Kidney (tissue), 14 donors: ENCODE data around the gene SMAD3. TPM values are rescaled to one million over a fixed set of nuclear protein-coding genes. Genes with fewer than 3 reads are reported as not detected.

Experiments used
- DNase-seq, 5 donors: peaks; one replicate each; pipeline ENCODE4 v3.0.0-alpha.2; 2013 to 2020
- FAIRE-seq: peaks from 2 replicates; lab custom pipeline; 2012; peaks lifted over from hg19 to GRCh38; lab: Jason Lieb, UNC
- H3K27ac ChIP-seq, 2 donors: one replicate each; pipeline ENCODE4 v1.7.0; 2013; ENCODE audit warnings: low read depth in 2 of 2, low read length in 2 of 2, inconsistent platforms in 1 of 2
- H3K27me3 ChIP-seq: one replicate; pipeline ENCODE4 v1.7.1; 2013; ENCODE audit warnings: low read length, inconsistent platforms; ENCODE audit not compliant: control insufficient read depth, insufficient read depth
- H3K36me3 ChIP-seq, 3 donors: one replicate each; pipeline versions ENCODE4 v1.7.0 to v1.7.1; 2013; ENCODE audit warnings: low read length in 3 of 3, control low read depth in 1 of 3, inconsistent platforms in 1 of 3; ENCODE audit not compliant: insufficient read depth in 3 of 3, control insufficient read depth in 2 of 3
- H3K4me1 ChIP-seq, 3 donors: one replicate each; pipeline versions ENCODE4 v1.7.0 to v1.7.1; 2013; ENCODE audit warnings: low read length in 3 of 3, inconsistent platforms in 1 of 3, low read depth in 1 of 3; ENCODE audit not compliant: control insufficient read depth in 2 of 3, insufficient read depth in 2 of 3
- H3K4me3 ChIP-seq, 3 donors: one replicate each; pipeline versions ENCODE4 v1.7.0 to v1.8.1; 2013; ENCODE audit warnings: low read length in 3 of 3, control low read depth in 1 of 3, inconsistent platforms in 1 of 3
- H3K9ac ChIP-seq, 3 donors: one replicate each; pipeline versions ENCODE4 v1.7.0 to v1.7.1; 2013; ENCODE audit warnings: low read length in 3 of 3, control low read depth in 1 of 3, inconsistent platforms in 1 of 3
- H3K9me3 ChIP-seq, 3 donors: one replicate each; pipeline versions ENCODE4 v1.7.0 to v1.7.1; 2013; ENCODE audit warnings: low read length in 3 of 3, control low read depth in 1 of 3, inconsistent platforms in 1 of 3; ENCODE audit not compliant: control insufficient read depth in 2 of 3, insufficient read depth in 1 of 3
- intact Hi-C: fragments of 100-400 bp; cut with DNase I; formaldehyde crosslinking; loops from one replicate; pipeline ENCODE4 v1.11.1; 2022
- polyA plus RNA-seq: library from polyadenylated mRNA; stranded (reverse); fragments of 350-450 nt; fragmentation: Illumina TruSeq; extraction: RNeasy Lipid Tissue Mini Kit (QIAGEN cat#74804); gene quantifications from one replicate; pipeline ENCODE4 v1.2.3, GENCODE V29; 2014; ENCODE audit warnings: low read depth, low replicate concordance; ENCODE audit not compliant: insufficient read depth
- total RNA-seq: library from RNA; stranded (reverse); fragmentation: NEBNext Ultra II Directional; extraction: Animal tissue kit (Norgen Biotek cat#: 25700); gene quantifications from one replicate; pipeline ENCODE4 v1.2.1, GENCODE V29; 2021
- TF ChIP-seq, protein P1 (sequence below): IDR thresholded peaks from 3 replicates; pipeline ENCODE4 v1.5.1; 2012; ENCODE audit warnings: mild to moderate bottlenecking, moderate library complexity, borderline replicate concordance; ENCODE audit not compliant: insufficient read depth; ENCODE audit errors: extremely low read depth
- donor health status: control.
- donor health status: control.
- donor health status: control.
- donor health status: control.
- donor health status: control.
- donor health status: DM: yes; HTN: yes; CAD: no.
- donor health status: Normal renal cell carcinoma (clear cell type).

Gene SMAD3
- total and polyA plus RNA-seq, 2 donors from 2014 or later, result 10.1 to 58.2 TPM

DNA sequence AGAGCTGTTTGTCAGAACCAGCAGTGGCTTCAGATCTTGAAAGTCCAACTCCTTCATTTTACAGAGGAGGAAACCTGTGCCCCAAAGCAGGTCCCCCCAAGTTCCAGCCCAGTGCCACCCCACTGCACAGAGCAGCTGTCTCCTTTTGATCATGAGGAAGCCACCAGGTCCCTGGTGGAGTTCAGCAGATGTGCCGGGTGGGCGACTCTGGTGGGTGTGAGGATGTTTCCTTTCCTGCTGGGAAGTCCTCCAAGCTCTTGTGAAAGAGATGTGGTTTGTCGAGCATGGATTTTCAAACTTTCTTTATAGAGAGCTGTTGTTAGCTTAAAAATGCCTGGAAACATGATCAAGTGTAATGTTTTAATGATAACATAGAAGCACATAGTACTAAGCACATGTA is 52.0 kb downstream of the SMAD3 start:
- Histone ChIP-seq H3K27me3 (no peaks in the 10 kb centered on the region), H3K4me3 (no peak overlapping the region), H3K4me1 (peaks cover 11 to 56% (median 44%) of the 10 kb centered on the region in 3 donors), H3K36me3 (no peaks in the 10 kb centered on the region), H3K9me3 (no peaks in the 10 kb centered on the region), H3K9ac (no peak overlapping the region), H3K27ac (no peak overlapping the region)
- DNase-seq (no peak), FAIRE-seq (no peak)
- intact Hi-C loops, result no loop called here
- TF ChIP-seq, protein P1, sequence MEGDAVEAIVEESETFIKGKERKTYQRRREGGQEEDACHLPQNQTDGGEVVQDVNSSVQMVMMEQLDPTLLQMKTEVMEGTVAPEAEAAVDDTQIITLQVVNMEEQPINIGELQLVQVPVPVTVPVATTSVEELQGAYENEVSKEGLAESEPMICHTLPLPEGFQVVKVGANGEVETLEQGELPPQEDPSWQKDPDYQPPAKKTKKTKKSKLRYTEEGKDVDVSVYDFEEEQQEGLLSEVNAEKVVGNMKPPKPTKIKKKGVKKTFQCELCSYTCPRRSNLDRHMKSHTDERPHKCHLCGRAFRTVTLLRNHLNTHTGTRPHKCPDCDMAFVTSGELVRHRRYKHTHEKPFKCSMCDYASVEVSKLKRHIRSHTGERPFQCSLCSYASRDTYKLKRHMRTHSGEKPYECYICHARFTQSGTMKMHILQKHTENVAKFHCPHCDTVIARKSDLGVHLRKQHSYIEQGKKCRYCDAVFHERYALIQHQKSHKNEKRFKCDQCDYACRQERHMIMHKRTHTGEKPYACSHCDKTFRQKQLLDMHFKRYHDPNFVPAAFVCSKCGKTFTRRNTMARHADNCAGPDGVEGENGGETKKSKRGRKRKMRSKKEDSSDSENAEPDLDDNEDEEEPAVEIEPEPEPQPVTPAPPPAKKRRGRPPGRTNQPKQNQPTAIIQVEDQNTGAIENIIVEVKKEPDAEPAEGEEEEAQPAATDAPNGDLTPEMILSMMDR, result no peak

DNA sequence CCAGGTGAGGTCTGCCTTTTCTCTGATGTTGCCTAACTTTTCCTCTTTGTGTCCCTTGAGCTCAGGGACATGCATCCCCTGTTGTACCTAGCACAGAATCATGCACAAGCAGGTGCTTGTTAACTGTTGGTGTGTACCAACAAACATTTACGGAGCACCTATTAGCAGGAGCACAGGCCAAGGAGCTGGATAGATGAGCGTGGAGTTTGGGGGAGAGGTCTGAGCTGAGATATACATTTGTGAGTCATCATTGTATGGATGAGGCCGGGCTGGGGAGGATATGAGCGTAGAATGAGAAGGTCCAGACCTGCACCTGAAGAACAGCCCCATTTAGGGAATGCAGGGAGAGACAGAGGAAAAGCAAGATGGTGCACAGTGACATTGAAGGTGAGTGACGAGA is 53.4 kb downstream of the SMAD3 start:
- intact Hi-C loops, result no loop called here
- H3K9ac ChIP-seq, result no peak overlapping the region

DNA sequence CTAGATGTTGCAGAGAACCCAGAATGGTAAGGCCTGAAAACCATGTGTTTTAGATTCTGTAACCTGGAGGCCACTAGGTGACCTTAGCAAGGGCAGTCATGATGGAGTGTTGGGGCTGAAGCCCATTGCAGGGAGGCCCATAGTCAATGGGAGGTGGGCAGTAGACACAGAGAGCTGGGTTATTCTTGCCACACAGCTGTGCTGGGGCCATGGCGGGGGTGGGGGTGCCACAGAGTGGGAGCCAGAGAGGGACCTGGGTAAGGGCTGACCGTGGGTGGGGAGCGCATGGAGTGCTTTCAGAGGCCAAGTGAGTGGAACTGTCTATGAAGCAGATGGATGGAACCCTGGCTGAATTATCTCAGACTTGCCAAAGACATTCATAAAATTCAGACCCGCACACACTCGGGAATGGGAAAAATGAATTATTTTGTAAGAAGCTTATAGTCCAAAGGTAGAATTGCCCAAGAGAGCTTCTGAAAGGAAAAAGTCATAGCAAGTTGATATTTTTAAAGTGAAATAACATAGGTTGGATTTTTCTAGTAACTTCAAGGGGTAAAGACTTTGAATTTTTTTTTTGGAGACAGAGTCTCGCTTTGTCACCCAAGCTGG is 53.9 kb downstream of the SMAD3 start:
- TF ChIP-seq, protein P1, result no peak
- Histone ChIP-seq H3K36me3 (no peaks in the 10 kb centered on the region), H3K9me3 (no peaks in the 10 kb centered on the region), H3K27ac (no peak overlapping the region), H3K4me1 (peaks cover 11 to 56% (median 44%) of the 10 kb centered on the region in 3 donors), H3K4me3 (no peak overlapping the region), H3K9ac (no peak overlapping the region), H3K27me3 (no peaks in the 10 kb centered on the region)
- intact Hi-C loops, result no loop called here
- no peak for FAIRE-seq
- DNase-seq, result no peak

More for the DNA sequence above, 53.4 kb downstream of the SMAD3 start:
- H3K9me3 ChIP-seq, result no peaks in the 10 kb centered on the region
- FAIRE-seq (no peak), DNase-seq (no peak)
- no peak overlapping the region for H3K27ac ChIP-seq
- no peaks in the 10 kb centered on the region for H3K27me3 ChIP-seq
- TF ChIP-seq, protein P1, result no peak
- H3K4me1 ChIP-seq, result peaks cover 11 to 56% (median 44%) of the 10 kb centered on the region in 3 donors
- no peak overlapping the region for H3K4me3 ChIP-seq
- H3K36me3 ChIP-seq, result no peaks in the 10 kb centered on the region
